HG02981 (cell line): ENCODE data around the gene WSCD1.

Source experiments
- ATAC-seq: cut with Tn5 transposase; IDR thresholded peaks from one replicate; pipeline ENCODE4 v1.9.1; 2021; ENCODE audit warnings: mild to moderate bottlenecking, moderate library complexity; ENCODE audit not compliant: unreplicated experiment

Gene WSCD1

DNA sequence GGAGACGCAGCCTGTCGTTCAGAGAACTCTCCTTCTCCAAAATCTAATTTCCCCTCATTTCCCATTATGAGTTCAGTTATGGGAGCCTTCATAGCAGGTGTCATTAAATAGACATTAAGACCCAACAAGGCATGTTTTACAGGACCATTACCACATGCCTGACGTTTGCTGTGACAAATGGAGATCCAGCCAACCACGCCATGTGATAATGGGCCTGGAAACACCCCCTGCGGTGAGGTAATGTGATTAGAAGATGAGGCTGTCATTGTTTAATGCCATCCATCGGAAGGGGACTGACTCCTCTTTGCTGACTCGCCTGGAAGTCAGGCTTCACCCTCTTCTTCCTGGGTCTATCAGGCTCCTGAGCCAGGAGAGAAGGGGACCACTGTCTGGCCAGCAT lies 76.9 kb downstream of the WSCD1 start:
- no peak for ATAC-seq

DNA sequence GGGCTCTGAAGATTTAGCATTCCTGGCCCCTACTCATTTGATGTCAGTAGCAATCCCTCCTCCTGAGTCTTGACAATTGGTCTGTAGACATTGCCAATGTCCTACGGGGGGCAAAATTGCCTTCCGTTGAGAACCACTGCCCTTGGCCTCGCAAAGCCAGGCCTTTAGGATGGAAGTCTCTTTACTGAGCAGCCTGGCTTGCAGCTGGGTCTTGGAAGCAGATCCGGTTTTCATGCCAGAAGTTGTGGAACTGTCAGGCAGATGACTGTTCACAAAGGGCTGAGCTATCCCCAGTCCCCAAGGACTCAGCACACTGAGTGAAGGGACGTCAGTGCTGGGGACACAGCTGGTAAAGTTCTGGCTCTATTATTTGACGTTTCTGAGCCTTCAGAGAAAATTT lies 83.2 kb downstream of the WSCD1 start:
- no peak for ATAC-seq

DNA sequence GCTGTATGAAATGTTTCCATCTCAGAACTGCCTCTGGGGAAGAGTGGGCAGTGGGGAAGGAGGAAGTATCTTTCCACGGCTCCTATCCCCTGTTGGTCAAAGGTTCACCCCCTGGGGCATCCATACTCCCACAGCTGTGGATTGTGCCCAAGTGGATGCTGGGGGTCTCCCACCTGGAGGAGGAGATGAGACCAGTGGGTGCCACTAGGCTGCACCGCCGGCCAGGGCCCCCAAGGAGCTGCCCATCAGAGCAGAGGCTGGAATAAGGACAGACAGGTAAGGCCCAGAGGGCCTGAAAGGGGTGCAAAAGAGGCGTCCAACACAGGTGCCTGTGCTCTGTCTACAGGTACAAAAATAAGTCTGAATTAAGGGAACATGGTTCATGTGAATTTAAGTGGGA lies 87.5 kb downstream of the WSCD1 start:
- no peak for ATAC-seq

DNA sequence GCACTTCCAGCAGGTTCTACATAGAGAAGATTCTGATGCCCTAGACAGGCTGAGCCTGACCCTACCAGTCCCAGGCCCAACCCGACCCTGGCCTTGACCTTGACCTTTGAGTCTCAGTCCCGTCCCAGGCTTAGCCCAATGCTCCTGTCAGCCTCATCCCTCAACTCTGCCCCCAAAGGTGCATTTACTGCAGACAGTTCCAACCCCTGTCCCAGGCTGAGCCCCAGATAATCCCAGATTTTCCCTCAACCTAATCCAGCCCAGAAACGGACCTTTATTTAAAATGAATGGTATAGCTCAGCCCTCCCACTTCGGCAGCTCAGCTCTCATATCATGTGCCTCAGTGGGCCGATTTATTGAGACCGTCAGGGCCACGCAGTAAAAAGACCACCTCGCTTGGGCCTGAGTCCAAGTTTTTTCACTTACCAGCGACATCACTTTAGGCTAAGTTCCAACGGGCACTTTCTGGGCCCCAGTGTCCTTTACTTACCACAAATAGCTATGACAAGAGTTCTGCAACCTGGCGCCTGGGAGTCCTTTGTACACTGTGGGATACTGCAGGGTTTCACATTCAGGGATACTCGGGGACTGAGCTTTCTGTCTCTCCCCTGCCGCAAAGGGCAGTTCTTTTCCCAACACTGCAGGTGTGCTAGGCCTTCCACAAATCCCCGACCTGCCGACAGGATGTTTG lies 89.5 kb downstream of the WSCD1 start:
- ATAC-seq = no peak

DNA sequence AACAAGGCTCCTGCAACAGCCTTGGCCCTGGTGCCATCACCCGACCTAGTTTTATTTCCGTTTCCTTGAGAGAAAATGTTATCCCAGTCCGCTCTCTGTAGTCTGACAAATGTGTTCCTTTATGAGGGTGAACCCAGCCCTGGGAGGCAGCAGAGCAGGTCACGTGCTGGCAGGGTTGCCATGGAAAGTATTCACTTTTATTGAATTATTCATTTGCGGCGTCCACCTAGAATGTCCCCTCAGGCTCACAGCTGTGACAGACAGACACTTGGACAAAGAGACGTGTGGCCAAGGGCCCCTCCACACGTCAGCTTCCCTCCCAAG lies 90.0 kb downstream of the WSCD1 start:
- ATAC-seq = no peak

DNA sequence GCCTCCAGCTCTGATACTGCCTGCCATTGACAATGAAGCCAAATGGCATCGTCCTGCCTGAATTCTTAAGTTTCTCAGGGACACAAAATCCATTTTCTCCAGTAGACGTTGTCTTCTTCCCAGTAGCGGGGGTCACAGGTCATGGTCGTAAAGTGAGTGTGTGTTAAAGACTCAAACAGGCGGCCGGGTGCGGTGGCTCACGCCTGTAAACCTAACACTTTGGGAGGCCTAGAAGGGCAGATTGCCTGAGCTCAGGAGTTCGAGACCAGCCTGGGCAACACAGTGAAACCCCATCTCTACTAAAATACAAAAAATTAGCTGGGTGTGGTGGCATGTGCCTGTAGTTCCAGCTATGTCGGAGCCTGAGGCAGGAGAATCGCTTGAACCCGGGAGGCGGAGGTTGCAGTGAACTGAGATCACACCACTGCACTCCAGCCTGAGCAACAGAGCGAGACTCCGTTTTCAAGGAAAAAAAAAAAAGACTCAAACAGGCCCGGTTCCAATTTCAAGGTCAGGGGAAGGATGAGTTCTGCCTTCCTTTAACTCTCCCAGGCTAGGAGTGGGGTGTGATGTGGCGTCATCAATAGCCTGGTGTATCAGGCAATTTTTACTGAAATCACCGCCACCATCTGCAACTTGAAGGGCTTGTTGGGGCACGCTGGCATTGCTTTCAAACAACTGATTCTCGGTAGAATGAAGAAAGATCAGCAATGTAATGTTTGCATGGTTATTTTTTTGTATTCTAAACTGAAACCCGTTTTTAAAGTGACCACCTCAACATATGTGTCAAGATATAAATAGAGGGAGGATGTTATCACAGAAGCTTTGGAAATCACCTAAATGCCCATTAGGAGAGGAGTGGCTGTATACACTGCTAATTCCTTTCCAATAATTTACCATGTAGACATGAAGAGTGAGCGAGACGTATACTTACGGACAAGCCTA lies 91.0 kb downstream of the WSCD1 start:
- ATAC-seq = no peak

DNA sequence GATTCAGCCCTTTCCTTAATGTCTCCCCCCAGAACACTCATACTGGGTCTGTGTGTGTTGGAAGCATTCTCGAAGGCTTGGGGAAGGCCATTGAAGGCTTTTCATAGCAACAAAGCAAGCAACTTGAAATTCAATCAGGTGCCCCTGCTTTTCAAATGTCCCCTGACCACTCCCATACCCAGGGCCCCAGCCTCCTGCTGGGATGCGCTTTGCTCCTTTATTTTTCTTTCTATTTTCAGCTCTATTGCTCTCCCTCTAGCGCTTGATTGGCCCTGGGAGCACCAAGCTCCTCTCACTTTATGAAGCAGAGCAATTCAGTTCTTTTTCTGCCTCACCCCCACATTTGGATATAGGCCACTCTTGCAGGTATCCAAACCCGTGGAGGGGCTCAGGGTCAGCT lies 92.0 kb downstream of the WSCD1 start:
- ATAC-seq = no peak

DNA sequence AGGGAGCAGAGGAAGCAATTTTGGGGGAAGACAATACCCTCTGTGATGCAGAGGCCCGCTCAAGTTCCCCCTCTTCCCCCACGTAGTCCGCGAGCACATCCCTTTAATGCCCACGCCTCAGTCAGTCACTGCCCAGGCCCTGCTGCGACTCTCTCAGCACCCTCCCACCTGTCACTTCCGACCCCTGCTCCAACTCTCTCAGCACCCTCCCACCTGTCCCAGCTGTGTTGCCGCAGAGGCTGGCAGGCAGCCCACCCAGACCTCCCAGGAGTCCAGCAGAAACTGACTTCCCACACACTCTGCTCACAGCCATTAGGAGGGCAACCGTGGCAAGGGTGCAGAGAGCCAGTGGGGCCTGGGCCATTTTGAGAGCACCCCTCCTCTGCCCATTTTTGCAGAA lies 92.7 kb downstream of the WSCD1 start:
- ATAC-seq = no peak

DNA sequence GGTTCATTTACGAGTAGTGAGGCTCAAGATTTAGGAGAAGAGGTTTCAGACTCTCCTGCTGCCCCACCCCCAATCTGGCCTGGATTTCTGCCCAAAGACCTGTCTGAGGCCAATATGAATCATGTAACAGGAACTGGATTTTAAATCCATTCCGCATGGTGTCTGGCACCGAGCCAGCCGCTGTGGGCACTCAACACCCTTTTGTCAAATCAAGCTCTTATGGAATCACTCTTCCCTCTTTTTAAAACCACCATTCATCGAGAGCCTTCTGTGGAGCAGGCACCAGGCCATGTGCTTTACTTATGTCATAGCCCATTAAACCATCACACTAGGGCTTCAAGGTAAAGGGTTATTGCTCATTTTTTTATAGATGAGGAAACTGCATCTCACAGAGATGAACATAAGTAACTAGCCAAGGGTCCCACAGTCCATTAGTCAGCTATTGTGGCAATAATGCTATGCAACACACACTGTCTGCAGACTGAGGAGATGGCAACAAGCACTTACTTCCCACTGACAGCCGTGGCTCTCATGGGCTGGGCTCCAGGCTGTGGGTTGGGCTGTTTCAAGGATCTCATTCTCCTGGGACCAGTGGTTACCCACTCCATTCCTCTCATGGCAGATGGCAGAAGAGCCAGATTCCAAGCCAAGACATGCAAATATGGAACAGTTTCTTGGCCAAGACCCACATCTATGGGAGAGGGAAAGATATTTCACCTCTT lies 93.6 kb downstream of the WSCD1 start:
- no peak for ATAC-seq

DNA sequence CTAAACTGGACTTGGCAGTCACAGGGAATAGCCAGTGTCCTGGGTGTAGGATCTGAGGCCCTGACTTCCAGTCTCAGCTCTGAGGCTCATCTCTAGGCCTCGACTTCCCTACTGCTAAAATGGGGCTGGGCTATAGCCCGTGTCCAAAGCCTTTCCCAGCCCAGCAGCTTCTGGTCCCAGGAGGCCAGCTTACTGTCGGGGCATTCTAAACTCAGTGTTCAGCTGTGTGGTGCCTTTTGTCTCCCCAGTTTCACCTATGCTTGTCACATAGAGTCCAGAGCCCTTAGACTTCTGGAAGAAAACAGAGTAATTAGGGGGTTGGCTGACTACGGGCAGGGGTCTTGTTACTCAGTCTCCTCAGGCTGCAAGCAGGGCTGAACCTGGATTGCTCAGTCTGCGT lies 94.8 kb downstream of the WSCD1 start:
- no peak for ATAC-seq

DNA sequence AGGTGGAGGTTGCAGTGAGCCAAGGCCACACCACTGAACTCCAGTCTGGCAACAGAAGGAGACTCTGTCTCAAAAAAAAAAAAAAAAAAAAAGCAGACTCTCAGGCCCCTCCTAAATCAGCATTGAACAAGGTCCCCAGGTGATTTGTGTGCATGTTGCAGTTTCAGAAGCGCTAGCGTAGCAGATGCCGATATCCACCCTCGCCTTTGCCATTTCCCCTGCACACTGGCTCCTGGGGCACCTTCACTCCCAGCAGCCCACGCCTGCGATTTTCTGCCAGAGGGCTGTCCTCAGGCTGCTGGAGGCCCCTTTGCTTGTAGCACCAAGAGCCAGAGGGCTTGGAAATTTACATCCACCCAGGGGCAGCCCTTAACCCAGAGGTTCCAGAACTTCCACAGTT lies 95.6 kb downstream of the WSCD1 start:
- no peak for ATAC-seq

DNA sequence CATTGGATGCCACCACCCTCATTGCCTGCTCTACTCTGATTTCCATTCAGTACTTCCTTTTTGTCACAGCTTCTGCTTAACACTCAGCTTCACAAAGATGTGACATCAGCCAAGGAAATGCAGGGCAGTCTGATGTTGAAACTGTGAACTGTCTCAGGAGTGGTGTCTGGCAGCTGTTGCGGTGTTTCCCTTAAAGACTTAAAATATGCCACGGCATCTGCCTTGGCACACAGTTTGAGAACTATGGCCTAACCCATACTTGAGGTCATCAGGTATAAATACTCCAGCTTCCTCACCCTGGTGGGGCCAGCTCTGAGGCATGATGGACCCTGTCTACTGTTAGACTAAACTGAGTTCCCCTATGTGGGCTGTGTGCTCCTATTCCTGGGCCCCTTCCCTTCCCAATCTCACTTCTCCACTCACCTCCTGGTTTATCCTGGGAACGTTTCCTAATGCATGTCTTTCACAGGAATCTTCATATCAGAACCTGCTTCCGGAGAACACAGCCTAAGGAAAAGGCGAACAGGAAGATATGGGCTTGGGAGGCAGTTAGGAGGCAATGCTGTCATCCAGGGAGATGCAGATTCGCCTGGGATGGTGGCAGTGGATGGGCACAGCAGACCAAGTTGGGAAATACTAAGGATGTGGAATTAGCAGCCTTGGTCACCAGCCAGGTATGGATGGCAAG lies 96.5 kb downstream of the WSCD1 start:
- ATAC-seq = no peak

DNA sequence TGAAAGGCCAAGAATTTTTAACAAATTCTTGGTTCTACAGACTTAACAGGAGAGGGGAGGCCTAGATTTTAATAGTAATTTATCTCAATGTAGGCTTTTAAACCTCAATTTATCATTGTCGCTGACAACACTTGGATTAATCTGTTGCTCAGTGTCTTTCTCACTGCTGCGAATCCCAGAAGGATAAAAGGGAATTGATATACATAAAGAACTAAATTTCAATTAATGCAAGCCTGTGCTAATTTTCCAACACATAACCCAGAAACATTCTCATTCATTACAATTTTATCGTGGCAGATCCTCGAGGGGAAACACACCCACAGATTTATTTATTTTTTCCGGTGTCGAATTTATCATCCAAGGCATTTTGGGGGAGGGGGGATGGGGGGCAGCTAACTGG lies 98.1 kb downstream of the WSCD1 start:
- ATAC-seq = no peak

DNA sequence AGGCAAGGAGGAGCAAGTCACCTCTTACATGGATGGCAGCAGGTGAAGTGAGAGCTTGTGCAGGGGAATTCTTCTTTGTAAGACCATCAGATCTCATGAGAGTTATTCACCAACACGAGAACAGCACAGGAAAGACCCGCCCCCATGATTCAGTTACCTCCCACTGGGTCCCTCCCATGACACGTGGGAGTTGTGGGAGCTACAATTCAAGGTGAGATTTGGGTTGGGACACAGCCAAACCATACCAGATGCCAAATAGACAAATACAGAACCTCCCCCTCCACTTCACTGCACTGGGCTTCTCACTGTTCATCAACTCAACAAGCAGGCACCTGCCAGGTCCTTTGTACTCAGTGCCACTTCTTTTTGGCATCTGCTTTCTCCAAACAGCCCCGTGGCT lies 100.2 kb downstream of the WSCD1 start:
- ATAC-seq = no peak

DNA sequence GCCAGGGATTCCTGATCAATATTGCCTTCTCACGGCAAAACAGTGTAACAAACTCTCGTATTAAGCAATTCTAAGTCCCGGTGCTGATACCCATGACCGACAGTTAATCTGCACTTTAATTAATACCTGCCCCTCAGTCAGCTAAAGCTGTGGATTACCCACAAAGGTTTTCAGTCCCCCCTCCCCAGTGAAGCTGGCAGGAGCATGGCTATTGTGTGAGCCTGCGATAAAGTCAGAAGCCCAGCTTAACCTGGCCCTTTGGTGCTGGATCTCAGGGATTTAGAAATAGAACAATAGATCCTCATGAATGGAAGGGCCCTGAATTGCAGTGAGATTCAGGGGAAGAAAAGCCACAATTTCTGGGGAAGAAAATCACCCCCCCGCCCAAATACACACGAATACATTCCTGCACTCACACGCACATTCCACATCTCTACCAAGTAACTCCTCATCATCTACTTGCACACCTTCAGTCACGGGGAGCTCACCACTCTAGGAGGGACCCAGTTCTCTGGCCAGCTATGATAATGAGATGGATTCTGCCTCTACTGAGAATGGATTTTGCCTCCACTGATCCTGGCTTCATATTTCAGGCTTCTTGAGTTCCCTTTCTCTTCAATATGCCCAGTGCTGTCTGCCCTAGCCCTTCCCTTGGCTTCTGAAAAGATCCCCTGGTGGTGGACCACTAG lies 102.6 kb downstream of the WSCD1 start:
- ATAC-seq = no peak

DNA sequence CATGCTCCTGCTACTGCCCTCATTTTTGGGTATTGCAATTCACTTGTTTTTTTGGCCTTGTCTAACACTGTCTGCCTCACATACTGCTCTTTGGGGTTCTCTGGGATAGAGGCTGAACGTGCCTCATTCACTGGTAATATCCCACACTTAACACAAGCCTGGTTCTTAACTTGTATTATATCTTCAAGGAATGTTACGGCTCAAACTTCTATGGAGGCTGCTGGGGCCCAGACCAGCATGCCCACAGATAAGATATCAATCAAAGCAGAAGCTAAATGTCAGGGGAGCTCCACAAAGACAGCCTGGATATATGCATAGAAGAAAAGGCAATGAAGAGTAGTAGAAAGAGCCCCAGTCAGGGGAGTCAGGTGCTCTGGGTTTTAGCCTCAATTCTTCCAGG lies 103.5 kb downstream of the WSCD1 start:
- no peak for ATAC-seq
